Measurements from ENCODE around the gene CFAP46. TPM values are rescaled to one million over a fixed set of nuclear protein-coding genes. Genes with fewer than 3 reads are reported as not detected.

CFAP46 gene
- total RNA-seq, 3 donors from 2014 or later (not counting 1 experiment from before 2014, with no cell fraction given): 0.35 TPM; not detected in 2

GRCh38 chr10:132945125-132945893 is 2.9 kb upstream of the CFAP46 start:
- DNase-seq (no peak), ATAC-seq (no peak)
- Mint-ChIP-seq H3K4me1 (peaks cover 5 to 6% of the 10 kb centered on the region in 2 donors), H3K27ac (no peak overlapping the region), H3K27me3 (ENCODE audit: low read depth in 2 of 2) (peaks cover 44 to 56% of the 10 kb centered on the region in 2 donors), H3K9me3 (no peaks in the 10 kb centered on the region), H3K36me3 (no peaks in the 10 kb centered on the region), H3K4me3 (no peak overlapping the region)
- Histone ChIP-seq H3K36me3 (ENCODE audit: control insufficient read depth, insufficient read depth, low read length) (no peaks in the 10 kb centered on the region), H3K4me1 (ENCODE audit: control insufficient read depth, insufficient read depth, low read length) (peaks cover 5% of the 10 kb centered on the region), H3K27ac (ENCODE audit: low read length) (no peak overlapping the region), H3K4me3 (ENCODE audit: low read length) (no peak overlapping the region), H3K9me3 (ENCODE audit: control insufficient read depth, insufficient read depth, low read length) (no peaks in the 10 kb centered on the region), H3K27me3 (ENCODE audit: control insufficient read depth, insufficient read depth, low read length) (peaks cover 9% of the 10 kb centered on the region)
- intact Hi-C loops (cut with micrococcal nuclease): no loop called here
- no peak for TF ChIP-seq CTCF (IDR thresholded peaks at IDR 0.05)
- WGBS (ENCODE audit: insufficient coverage): 81% methylated on average over 25 of the region's 25 CpGs

- H3K9me3 Mint-ChIP-seq: no peaks in the 10 kb centered on the region
- no peak overlapping the region for H3K4me3 Mint-ChIP-seq
- H3K4me1 ChIP-seq (ENCODE audit: control insufficient read depth, insufficient read depth, low read length): peaks cover 5% of the 10 kb centered on the region
- H3K27ac Mint-ChIP-seq: no peak overlapping the region
- peaks cover 5 to 6% of the 10 kb centered on the region in 2 donors for H3K4me1 Mint-ChIP-seq
- no peak overlapping the region for H3K27ac ChIP-seq (ENCODE audit: low read length)
- no peak for ATAC-seq
- H3K36me3 Mint-ChIP-seq: no peaks in the 10 kb centered on the region
- H3K27me3 ChIP-seq (ENCODE audit: control insufficient read depth, insufficient read depth, low read length): peaks cover 9% of the 10 kb centered on the region
- no peaks in the 10 kb centered on the region for H3K9me3 ChIP-seq (ENCODE audit: control insufficient read depth, insufficient read depth, low read length)
- 94% methylated on average over 18 of the region's 18 CpGs for WGBS (ENCODE audit: insufficient coverage)
- no peak overlapping the region for H3K4me3 ChIP-seq (ENCODE audit: low read length)
- intact Hi-C loops (cut with micrococcal nuclease): no loop called here
- H3K36me3 ChIP-seq (ENCODE audit: control insufficient read depth, insufficient read depth, low read length): no peaks in the 10 kb centered on the region
- peaks cover 45 to 56% of the 10 kb centered on the region in 2 donors for H3K27me3 Mint-ChIP-seq (ENCODE audit: low read depth in 2 of 2)
- no peak for TF ChIP-seq CTCF (IDR thresholded peaks at IDR 0.05)
- no peak for DNase-seq
Measured at GRCh38 chr10:132944510-132944909, 2.1 kb upstream of the CFAP46 start.

- H3K36me3 ChIP-seq (ENCODE audit: control insufficient read depth, insufficient read depth, low read length): no peaks in the 10 kb centered on the region
- no peak for ATAC-seq
- no peaks in the 10 kb centered on the region for H3K9me3 Mint-ChIP-seq
- no peak overlapping the region for H3K27ac Mint-ChIP-seq
- peaks cover 5% of the 10 kb centered on the region for H3K4me1 ChIP-seq (ENCODE audit: control insufficient read depth, insufficient read depth, low read length)
- 91% methylated on average over 12 of the region's 12 CpGs for WGBS (ENCODE audit: insufficient coverage)
- no peak overlapping the region for H3K4me3 ChIP-seq (ENCODE audit: low read length)
- no peak overlapping the region for H3K27ac ChIP-seq (ENCODE audit: low read length)
- H3K4me1 Mint-ChIP-seq: peaks cover 5 to 6% of the 10 kb centered on the region in 2 donors
- DNase-seq: no peak
- intact Hi-C loops (cut with micrococcal nuclease): no loop called here
- no peaks in the 10 kb centered on the region for H3K36me3 Mint-ChIP-seq
- H3K27me3 Mint-ChIP-seq (ENCODE audit: low read depth in 2 of 2): peaks cover 48 to 56% of the 10 kb centered on the region in 2 donors
- no peak overlapping the region for H3K4me3 Mint-ChIP-seq
- H3K27me3 ChIP-seq (ENCODE audit: control insufficient read depth, insufficient read depth, low read length): peaks cover 9% of the 10 kb centered on the region
- TF ChIP-seq CTCF (IDR thresholded peaks at IDR 0.05): no peak
- H3K9me3 ChIP-seq (ENCODE audit: control insufficient read depth, insufficient read depth, low read length): no peaks in the 10 kb centered on the region
Measured at GRCh38 chr10:132943791-132944404, 1.5 kb upstream of the CFAP46 start.

All from natural killer cell (primary cell).